Effector CD8-positive, alpha-beta T cell (primary cell): ENCODE measurements around the gene CALHM3.
"Not testable (repeated sequence)": the region's sequence is repeated elsewhere in the genome, so short reads cannot be mapped to it uniquely, and the experiment has no call there.

ENCODE experiments used
- DNase-seq: peaks from one replicate; lab custom pipeline; 2025; lab: John Stamatoyannopoulos, UW
- total RNA-seq, 4 experiments: gene quantifications; one replicate each; lab custom pipeline; 2026; lab: John Stamatoyannopoulos, UW

Gene CALHM3
- total RNA-seq = 0 reads per million in 4 experiments

GRCh38 chr10:103479135-103479534, at the start of gene CALHM3:
Gene CALHM3 (minus strand): TSS chr10:103479240. CDS start chr10:103479032, 208 bp downstream.
- DNase-seq = no peak

- DNase-seq = no peak
Observed at GRCh38 chr10:103528549-103528948, 49.5 kb upstream of the CALHM3 start.

- DNase-seq = not testable (repeated sequence)
Observed at GRCh38 chr10:103527476-103527875, 48.4 kb upstream of the CALHM3 start.

GRCh38 chr10:103525901-103526300, 46.9 kb upstream of the CALHM3 start:
- no peak for DNase-seq

GRCh38 chr10:103523683-103524082, 44.6 kb upstream of the CALHM3 start:
- DNase-seq = no peak

GRCh38 chr10:103522006-103522405, 43.0 kb upstream of the CALHM3 start:
- not testable (repeated sequence) for DNase-seq

- DNase-seq = no peak
Observed at GRCh38 chr10:103519798-103520197, 40.8 kb upstream of the CALHM3 start.

- DNase-seq = no peak
Observed at GRCh38 chr10:103517234-103518085, 38.4 kb upstream of the CALHM3 start.

- no peak for DNase-seq
Observed at GRCh38 chr10:103514244-103514643, 35.2 kb upstream of the CALHM3 start.

GRCh38 chr10:103513380-103514060, 34.5 kb upstream of the CALHM3 start:
- no peak for DNase-seq

GRCh38 chr10:103512591-103513379, 33.7 kb upstream of the CALHM3 start:
- DNase-seq = no peak

- no peak for DNase-seq
Observed at GRCh38 chr10:103512166-103512565, 33.1 kb upstream of the CALHM3 start.

- DNase-seq = no peak
Observed at GRCh38 chr10:103510791-103511752, 32.0 kb upstream of the CALHM3 start.

GRCh38 chr10:103510046-103510685, 31.1 kb upstream of the CALHM3 start:
- DNase-seq = no peak

- no peak for DNase-seq
Observed at GRCh38 chr10:103507235-103508191, 28.5 kb upstream of the CALHM3 start.

- DNase-seq = no peak
Observed at GRCh38 chr10:103506061-103506460, 27.0 kb upstream of the CALHM3 start.

GRCh38 chr10:103504181-103504783, 25.2 kb upstream of the CALHM3 start:
- no peak for DNase-seq

GRCh38 chr10:103503777-103504176, 24.7 kb upstream of the CALHM3 start:
- not testable (repeated sequence) for DNase-seq
